ENCODE measurements around the gene HAUS6.
A peak's percentile ranks its signal among the peaks of the same experiment; 100 is the strongest.

HAUS6 gene

DNA sequence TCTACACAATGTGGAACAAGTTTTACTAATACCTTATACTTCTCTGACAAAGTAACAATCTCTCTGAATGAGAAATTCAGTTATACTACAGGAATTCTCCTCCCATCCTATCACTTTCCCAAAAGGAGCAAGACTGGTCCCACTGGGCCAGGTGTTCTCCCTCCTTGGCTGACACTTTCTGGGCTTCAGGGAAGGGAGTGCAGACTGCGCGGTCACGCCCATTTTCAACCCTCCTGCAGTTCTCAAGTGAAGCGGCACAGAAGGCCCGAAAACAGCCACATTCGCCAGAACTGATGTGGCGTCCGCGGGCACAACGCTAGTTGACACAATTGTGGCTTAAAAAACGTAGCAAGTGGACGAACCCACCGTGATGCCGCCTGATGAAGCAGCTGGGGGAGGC, 70.3 kb downstream of the HAUS6 start:
- no peak overlapping the region for H3K4me2 ChIP-seq (ENCODE audit: low read length)
- no peaks in the 10 kb centered on the region for H3F3A ChIP-seq (ENCODE audit: control insufficient read depth, insufficient read depth)
- H3K36me3 ChIP-seq (ENCODE audit: control insufficient read depth, low read length) = no peaks in the 10 kb centered on the region
- H3K4me3 ChIP-seq (ENCODE audit: low read length) = no peak overlapping the region
- no peaks in the 10 kb centered on the region for H3K9me2 ChIP-seq (replicated peaks; ENCODE audit: control insufficient read depth, low read length)
- H3K9me3 ChIP-seq (ENCODE audit: control insufficient read depth, insufficient read depth, low read length) = no peaks in the 10 kb centered on the region
- no peak overlapping the region for H3K27ac ChIP-seq (ENCODE audit: low read depth, low read length)
- TF ChIP-seq EZH2phosphoT487 (IDR thresholded peaks at IDR 0.05; ENCODE audit: borderline replicate concordance, low read length) = no peak
- TF ChIP-seq, protein P1, sequence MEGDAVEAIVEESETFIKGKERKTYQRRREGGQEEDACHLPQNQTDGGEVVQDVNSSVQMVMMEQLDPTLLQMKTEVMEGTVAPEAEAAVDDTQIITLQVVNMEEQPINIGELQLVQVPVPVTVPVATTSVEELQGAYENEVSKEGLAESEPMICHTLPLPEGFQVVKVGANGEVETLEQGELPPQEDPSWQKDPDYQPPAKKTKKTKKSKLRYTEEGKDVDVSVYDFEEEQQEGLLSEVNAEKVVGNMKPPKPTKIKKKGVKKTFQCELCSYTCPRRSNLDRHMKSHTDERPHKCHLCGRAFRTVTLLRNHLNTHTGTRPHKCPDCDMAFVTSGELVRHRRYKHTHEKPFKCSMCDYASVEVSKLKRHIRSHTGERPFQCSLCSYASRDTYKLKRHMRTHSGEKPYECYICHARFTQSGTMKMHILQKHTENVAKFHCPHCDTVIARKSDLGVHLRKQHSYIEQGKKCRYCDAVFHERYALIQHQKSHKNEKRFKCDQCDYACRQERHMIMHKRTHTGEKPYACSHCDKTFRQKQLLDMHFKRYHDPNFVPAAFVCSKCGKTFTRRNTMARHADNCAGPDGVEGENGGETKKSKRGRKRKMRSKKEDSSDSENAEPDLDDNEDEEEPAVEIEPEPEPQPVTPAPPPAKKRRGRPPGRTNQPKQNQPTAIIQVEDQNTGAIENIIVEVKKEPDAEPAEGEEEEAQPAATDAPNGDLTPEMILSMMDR (IDR thresholded peaks at IDR 0.05; ENCODE audit: low read depth, low read length, poor library complexity, severe bottlenecking) = no peak
- H4K20me1 ChIP-seq (ENCODE audit: control insufficient read depth, insufficient read depth, low read depth, low read length) = no peaks in the 10 kb centered on the region
- H3K27me3 ChIP-seq (ENCODE audit: control insufficient read depth, low read length) = peaks cover 2% of the 10 kb centered on the region; the same call in 1 of the 2 replicates
- H3K4me1 ChIP-seq (ENCODE audit: control insufficient read depth, low read length) = no peaks in the 10 kb centered on the region
- H3K79me2 ChIP-seq (ENCODE audit: control insufficient read depth, low read length) = no peaks in the 10 kb centered on the region

DNA sequence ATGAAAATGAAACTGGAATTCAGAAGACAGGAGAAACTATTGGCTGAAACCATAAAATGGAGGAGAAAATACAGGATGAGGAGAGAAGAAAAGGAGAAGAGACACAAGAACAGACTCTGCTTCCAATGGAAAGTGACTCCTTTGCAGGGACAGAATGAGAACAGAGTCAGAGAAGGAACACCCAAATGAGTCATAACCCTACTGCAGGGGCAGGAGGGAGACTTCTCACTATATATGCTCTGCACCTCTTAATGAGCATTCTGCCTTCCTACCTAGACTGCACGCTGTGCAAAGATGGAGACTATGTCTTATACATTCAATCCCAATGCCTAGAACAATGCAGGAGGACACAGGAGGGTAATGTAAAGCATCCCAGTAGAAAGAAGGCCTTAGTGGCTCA, 71.8 kb downstream of the HAUS6 start:
- no peaks in the 10 kb centered on the region for H3K36me3 ChIP-seq (ENCODE audit: control insufficient read depth, low read length)
- TF ChIP-seq, protein P1 (IDR thresholded peaks at IDR 0.05; ENCODE audit: low read depth, low read length, poor library complexity, severe bottlenecking) = no peak
- H3K9me3 ChIP-seq (ENCODE audit: control insufficient read depth, insufficient read depth, low read length) = no peaks in the 10 kb centered on the region
- H3K27me3 ChIP-seq (ENCODE audit: control insufficient read depth, low read length) = peaks cover 2% of the 10 kb centered on the region; the same call in 1 of the 2 replicates
- no peaks in the 10 kb centered on the region for H3F3A ChIP-seq (ENCODE audit: control insufficient read depth, insufficient read depth)
- no peaks in the 10 kb centered on the region for H4K20me1 ChIP-seq (ENCODE audit: control insufficient read depth, insufficient read depth, low read depth, low read length)
- H3K4me3 ChIP-seq (ENCODE audit: low read length) = no peak overlapping the region
- H3K4me2 ChIP-seq (ENCODE audit: low read length) = no peak overlapping the region
- no peak overlapping the region for H3K27ac ChIP-seq (ENCODE audit: low read depth, low read length)
- no peaks in the 10 kb centered on the region for H3K9me2 ChIP-seq (replicated peaks; ENCODE audit: control insufficient read depth, low read length)
- no peaks in the 10 kb centered on the region for H3K79me2 ChIP-seq (ENCODE audit: control insufficient read depth, low read length)
- no peaks in the 10 kb centered on the region for H3K4me1 ChIP-seq (ENCODE audit: control insufficient read depth, low read length)

DNA sequence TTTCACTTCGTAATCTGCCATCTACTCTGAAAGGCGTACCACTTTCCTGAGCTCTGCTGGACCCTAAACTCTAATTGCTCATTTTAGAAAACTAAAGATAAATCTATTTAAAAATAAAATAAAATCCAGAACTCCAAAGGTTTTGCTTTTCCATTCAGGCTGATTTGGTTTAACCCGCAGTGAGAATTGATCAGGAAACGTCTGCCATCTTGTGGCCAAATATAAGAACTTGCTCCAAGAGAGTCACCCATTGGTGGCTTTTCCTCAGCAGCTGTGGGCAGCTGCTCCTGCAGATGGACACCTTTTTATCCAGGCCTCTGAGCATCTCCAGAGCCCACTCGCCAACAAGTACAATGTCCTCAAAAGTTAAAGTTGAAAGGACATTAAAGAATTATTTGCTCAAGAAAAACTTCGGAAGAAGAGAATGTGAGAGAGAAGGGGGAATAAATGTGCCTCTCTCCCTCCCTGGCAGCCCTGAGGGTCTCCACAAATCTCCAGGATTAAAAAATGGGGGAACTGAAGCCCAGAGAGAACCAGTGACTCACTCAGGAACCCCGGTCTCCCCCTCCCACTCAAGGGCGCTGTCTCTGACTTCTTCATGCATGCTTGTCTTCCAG, 73.8 kb downstream of the HAUS6 start:
- TF ChIP-seq, protein P1 (IDR thresholded peaks at IDR 0.05; ENCODE audit: low read depth, low read length, poor library complexity, severe bottlenecking) = peak; percentile 54
- TF ChIP-seq EZH2phosphoT487 (IDR thresholded peaks at IDR 0.05; ENCODE audit: borderline replicate concordance, low read length) = no peak

More for the DNA sequence above, 73.8 kb downstream of the HAUS6 start:
- no peak overlapping the region for H3K4me3 ChIP-seq (ENCODE audit: low read length)
- no peaks in the 10 kb centered on the region for H4K20me1 ChIP-seq (ENCODE audit: control insufficient read depth, insufficient read depth, low read depth, low read length)
- no peaks in the 10 kb centered on the region for H3K9me2 ChIP-seq (replicated peaks; ENCODE audit: control insufficient read depth, low read length)
- no peaks in the 10 kb centered on the region for H3K36me3 ChIP-seq (ENCODE audit: control insufficient read depth, low read length)
- no peaks in the 10 kb centered on the region for H3K9me3 ChIP-seq (ENCODE audit: control insufficient read depth, insufficient read depth, low read length)
- no peaks in the 10 kb centered on the region for H3F3A ChIP-seq (ENCODE audit: control insufficient read depth, insufficient read depth)
- H3K4me1 ChIP-seq (ENCODE audit: control insufficient read depth, low read length) = no peaks in the 10 kb centered on the region
- no peak overlapping the region for H3K27ac ChIP-seq (ENCODE audit: low read depth, low read length)
- no peaks in the 10 kb centered on the region for H3K79me2 ChIP-seq (ENCODE audit: control insufficient read depth, low read length)
- peaks cover 2% of the 10 kb centered on the region; the same call in 1 of the 2 replicates for H3K27me3 ChIP-seq (ENCODE audit: control insufficient read depth, low read length)
- H3K4me2 ChIP-seq (ENCODE audit: low read length) = no peak overlapping the region
